SK-N-SH (cell line): Measurements from ENCODE around the gene TOMM40L. TPM values are rescaled to one million over a fixed set of nuclear protein-coding genes. Genes with fewer than 3 reads are reported as not detected.
A peak's percentile ranks its signal among the peaks of the same experiment; 100 is the strongest.

ENCODE experiments used
- CTCF ChIA-PET: fragments of 300-600, 350-600 bp; formaldehyde crosslinking; extraction: SDS; loops from one replicate; lab custom pipeline; 2021; lab: Yijun Ruan, JAX
- POLR2A ChIA-PET: fragments of 350-600 bp; sonication (Branson Sonifier 250); formaldehyde crosslinking; extraction: SDS; loops from one replicate; lab custom pipeline; 2020; ENCODE audit warnings: antibody characterized with exemption, inconsistent platforms; lab: Yijun Ruan, JAX
- DNase-seq: peaks from one replicate; pipeline ENCODE4 v3.0.0; 2012
- H2AFZ ChIP-seq: fragments of 200-600 bp; sonication (generic); 2 replicates; pipeline ENCODE4 v1.8.1; 2016; ENCODE audit warnings: antibody characterized with exemption, mild to moderate bottlenecking, low read depth
- H3F3A ChIP-seq: fragments of 200-600 bp; sonication (generic); replicated peaks from 2 replicates; pipeline ENCODE3; 2016; ENCODE audit warnings: antibody characterized with exemption, mild to moderate bottlenecking; ENCODE audit not compliant: insufficient read depth
- H3K27ac ChIP-seq, 2 experiments: fragments of 200-500 bp in 1 of 2; fragments of 200-600 bp in 1 of 2; sonication (Bioruptor generic) in 1 of 2; sonication (generic), shearing (Covaris generic) in 1 of 2; 2 replicates each; pipeline versions ENCODE4 v1.5.1 to v1.6.1; 2014 to 2016; ENCODE audit warnings: low read depth in 2 of 2, inconsistent platforms in 1 of 2, low read length in 1 of 2, mild to moderate bottlenecking in 1 of 2, mixed read lengths in 1 of 2
- H3K27me3 ChIP-seq: fragments of 200-600 bp; sonication (generic), shearing (Covaris generic); 2 replicates; pipeline ENCODE4 v1.6.1; 2016; ENCODE audit warnings: mixed run types; ENCODE audit not compliant: insufficient read depth
- H3K36me3 ChIP-seq, 2 experiments: fragments of 200-500 bp in 1 of 2; fragments of 200-600 bp in 1 of 2; sonication (Bioruptor generic) in 1 of 2; sonication (generic) in 1 of 2; replicated peaks in 1 of 2; 2 replicates each; pipeline versions ENCODE3 to v1.5.1; 2014 to 2016; ENCODE audit warnings: low read length in 1 of 2, mild to moderate bottlenecking in 1 of 2; ENCODE audit not compliant: insufficient read depth in 2 of 2, control insufficient read depth in 1 of 2
- H3K4me1 ChIP-seq, 2 experiments: fragments of 200-500 bp in 1 of 2; fragments of 200-600 bp in 1 of 2; sonication (Bioruptor generic) in 1 of 2; sonication (generic), shearing (Covaris generic) in 1 of 2; 2 replicates each; pipeline versions ENCODE4 v1.5.1 to v1.6.1; 2014 to 2016; ENCODE audit warnings: low read depth in 1 of 2, low read length in 1 of 2, mixed run types in 1 of 2; ENCODE audit not compliant: insufficient read depth in 2 of 2, control insufficient read depth in 1 of 2
- H3K4me2 ChIP-seq: fragments of 200-600 bp; sonication (generic), shearing (Covaris generic); 2 replicates; pipeline ENCODE4 v1.6.1; 2017; ENCODE audit warnings: mixed run types
- H3K4me3 ChIP-seq, 2 experiments: fragments of 200-500 bp in 1 of 2; fragments of 200-600 bp in 1 of 2; sonication (Bioruptor generic) in 1 of 2; sonication (generic), shearing (Covaris generic) in 1 of 2; 2 replicates each; pipeline versions ENCODE4 v1.5.1 to v1.8.1; 2014 to 2016; ENCODE audit warnings: low read depth in 2 of 2, inconsistent platforms in 1 of 2, low read length in 1 of 2, mild to moderate bottlenecking in 1 of 2, mixed read lengths in 1 of 2, moderate library complexity in 1 of 2
- H3K79me2 ChIP-seq: fragments of 200-600 bp; sonication (generic); 2 replicates; pipeline ENCODE4 v1.8.1; 2017; ENCODE audit warnings: mild to moderate bottlenecking; ENCODE audit not compliant: insufficient read depth
- H3K9ac ChIP-seq: fragments of 200-600 bp; sonication (generic); 2 replicates; pipeline ENCODE4 v1.6.1; 2017; ENCODE audit warnings: mixed run types
- H3K9me2 ChIP-seq: fragments of 200-600 bp; sonication (generic); 2 replicates; pipeline ENCODE4 v1.6.1; 2017; ENCODE audit warnings: mixed run types
- H3K9me3 ChIP-seq: fragments of 200-600 bp; sonication (generic); 2 replicates; pipeline ENCODE4 v1.6.1; 2017; ENCODE audit warnings: mixed run types, mild to moderate bottlenecking, moderate library complexity
- H4K20me1 ChIP-seq: fragments of 200-600 bp; sonication (generic); 2 replicates; pipeline ENCODE4 v1.6.1; 2017; ENCODE audit warnings: mild to moderate bottlenecking, mixed run types; ENCODE audit not compliant: insufficient read depth
- CHD2 ChIP-seq: fragments of 150-350 bp; IDR thresholded peaks from 2 replicates; pipeline ENCODE4 v1.6.1; 2018; ENCODE audit warnings: low read length; ENCODE audit not compliant: partially characterized antibody
- CTCF ChIP-seq: fragments of 200-600 bp; sonication (generic); IDR thresholded peaks from 2 replicates; pipeline ENCODE4 v1.6.1; 2017; ENCODE audit warnings: antibody characterized with exemption, mild to moderate bottlenecking, moderate library complexity
- EP300 ChIP-seq, 2 experiments: IDR thresholded peaks; 2 replicates each; pipeline versions ENCODE4 v1.4.0 to v1.6.1; 2012; ENCODE audit warnings: borderline replicate concordance in 1 of 2, low read depth in 1 of 2, low read length in 1 of 2
- EZH2phosphoT487 ChIP-seq: fragments of 200-600 bp; sonication (generic); IDR thresholded peaks from 2 replicates; pipeline ENCODE4 v1.6.1; 2017; ENCODE audit warnings: low read depth, mixed run types, mild to moderate bottlenecking, antibody characterized with exemption, moderate library complexity, borderline replicate concordance
- FOSL2 ChIP-seq: IDR thresholded peaks from 2 replicates; pipeline ENCODE4 v1.4.0; 2012; ENCODE audit warnings: low read depth, mild to moderate bottlenecking, moderate library complexity, borderline replicate concordance
- FOXJ3 ChIP-seq: sonication (generic); formaldehyde crosslinking; IDR thresholded peaks from 2 replicates; pipeline ENCODE4 v1.5.1; 2020; ENCODE audit warnings: mild to moderate bottlenecking, missing genetic modification reagents
- GABPA ChIP-seq: IDR thresholded peaks from 2 replicates; pipeline ENCODE4 v1.4.0; 2012; ENCODE audit warnings: low read depth, mild to moderate bottlenecking
- GATA2 ChIP-seq: sonication (generic); formaldehyde crosslinking; IDR thresholded peaks from 2 replicates; pipeline ENCODE4 v1.5.0; 2020; ENCODE audit warnings: mild to moderate bottlenecking, missing genetic modification reagents
- MAX ChIP-seq: IDR thresholded peaks from 2 replicates; pipeline ENCODE4 v1.4.0; 2012; ENCODE audit warnings: low read depth
- MEF2A ChIP-seq: IDR thresholded peaks from 2 replicates; pipeline ENCODE4 v1.4.0; 2012; ENCODE audit warnings: low read depth, borderline replicate concordance
- NFIC ChIP-seq: IDR thresholded peaks from 2 replicates; pipeline ENCODE4 v1.4.0; 2012; ENCODE audit warnings: borderline replicate concordance
- RAD21 ChIP-seq: IDR thresholded peaks from 2 replicates; pipeline ENCODE4 v1.6.1; 2012; ENCODE audit warnings: mild to moderate bottlenecking, low read length
- REST ChIP-seq: IDR thresholded peaks from 2 replicates; pipeline ENCODE4 v1.6.1; 2012; ENCODE audit warnings: mild to moderate bottlenecking, low read depth, low read length, moderate library complexity
- SMC3 ChIP-seq: IDR thresholded peaks from 2 replicates; pipeline ENCODE4 v1.6.1; 2012; ENCODE audit warnings: low read depth, low read length, improper control_type of control experiment
- TEAD4 ChIP-seq: IDR thresholded peaks from 2 replicates; pipeline ENCODE4 v1.4.0; 2012; ENCODE audit warnings: mild to moderate bottlenecking, borderline replicate concordance; ENCODE audit not compliant: insufficient read depth
- USF1 ChIP-seq: IDR thresholded peaks from 2 replicates; pipeline ENCODE4 v1.4.0; 2012; ENCODE audit warnings: low read depth, borderline replicate concordance
- YY1 ChIP-seq: IDR thresholded peaks from 2 replicates; pipeline ENCODE4 v1.4.0; 2012; ENCODE audit warnings: low read depth, mild to moderate bottlenecking
- WGBS: methylation state at CpG from one replicate; pipeline ENCODE4 v1.1.6; 2017; ENCODE audit warnings: low lambda C conversion rate; 5-methylcytosine and 5-hydroxymethylcytosine counted together
- polyA plus RNA-seq, 3 experiments: library from polyadenylated mRNA; depleted of rRNA; stranded (reverse); fragments of >200 nt; gene quantifications; 2 replicates each; pipeline ENCODE4 v1.2.3, GENCODE V29; 2012

The TOMM40L gene
- polyA plus RNA-seq, 1 of the 3 experiments (the other 2 are of a cell fraction), result 9.7 TPM

GRCh38 chr1:161227196-161227871 is 1.5 kb downstream of the TOMM40L start:
- peak; percentile 67 for DNase-seq
- no peaks in the 10 kb centered on the region for H3K79me2 ChIP-seq
- no peaks in the 10 kb centered on the region for H3K27me3 ChIP-seq
- no peaks in the 10 kb centered on the region for H3K9me3 ChIP-seq
- ChIA-PET CTCF (interaction anchor here (0.6 to 6.3 kb wide), 39 partner anchors 9 to 192 kb away, joined by 3 to 78 read pairs (median 5); partner anchors contain the start of genes ADAMTS4, CFAP126, FCER1G and NDUFS2), POLR2A (interaction anchor here (2.2 kb wide), 1 partner anchor 25 kb away, joined by 19 read pairs; the partner anchor contains the start of gene NDUFS2)
- H4K20me1 ChIP-seq, result no peaks in the 10 kb centered on the region
- H3K4me1 ChIP-seq, result peaks cover 8 to 21% of the 10 kb centered on the region in 2 experiments; a peak in 3 of 4 replicates
- peak overlapping the region; percentile 79 for H3K4me2 ChIP-seq
- TF ChIP-seq MEF2A, result peak; percentile 11; the same call in 1 of the 2 replicates
- TF ChIP-seq GABPA, result no peak
- peak; percentile 91 for TF ChIP-seq SMC3
- TF ChIP-seq CTCF, result peak; percentile 87
- peak; percentile 76 for TF ChIP-seq RAD21
- TF ChIP-seq TEAD4, result no peak
- H3F3A ChIP-seq, result peaks cover 14% of the 10 kb centered on the region
- 50% methylated on average over 10 of the region's 11 CpGs for WGBS
- H3K27ac ChIP-seq, result peak overlapping the region in 1 of 2 experiments; percentile 28; a peak in 1 of 4 replicates
- peak overlapping the region; percentile 80; the same call in 1 of the 2 replicates for H2AFZ ChIP-seq
- no peaks in the 10 kb centered on the region for H3K9me2 ChIP-seq
- H3K9ac ChIP-seq, result peak overlapping the region; percentile 68; the same call in 1 of the 2 replicates
- H3K4me3 ChIP-seq, result peak overlapping the region; percentile 69 to 74
- H3K36me3 ChIP-seq, result peaks cover 0 to 20% of the 10 kb centered on the region in 2 experiments

GRCh38 chr1:161228032-161228431 is 2.2 kb downstream of the TOMM40L start:
- POLR2A ChIA-PET, result no interaction called here
- Histone ChIP-seq H3K4me1 (peaks cover 8 to 21% of the 10 kb centered on the region in 2 experiments; a peak in 3 of 4 replicates), H3K4me3 (no peak overlapping the region), H3K4me2 (peak overlapping the region; percentile 79; the same call in 1 of the 2 replicates), H3K36me3 (peaks cover 0 to 20% of the 10 kb centered on the region in 2 experiments), H3K9me3 (no peaks in the 10 kb centered on the region), H3K79me2 (no peaks in the 10 kb centered on the region), H4K20me1 (no peaks in the 10 kb centered on the region), H3K27ac (no peak overlapping the region; a peak in 1 of 4 replicates), H3K27me3 (no peaks in the 10 kb centered on the region), H3K9ac (no peak overlapping the region), H3K9me2 (no peaks in the 10 kb centered on the region), H2AFZ (no peak overlapping the region), H3F3A (peaks cover 14% of the 10 kb centered on the region)
- CTCF ChIA-PET, result interaction anchor here (0.6 to 6.3 kb wide), 26 partner anchors 9 to 192 kb away, joined by 3 to 76 read pairs (median 4); partner anchors contain the start of genes CFAP126, FCER1G and NR1I3
- DNase-seq, result no peak
- TF ChIP-seq NFIC (no peak), MAX (no peak), GABPA (no peak), CHD2 (no peak), EP300 (IDR thresholded peaks at IDR 0.05; ENCODE audit: borderline replicate concordance in 1 of 2, low read depth in 1 of 2, low read length in 1 of 2) (no peak), EZH2phosphoT487 (no peak), YY1 (no peak), REST (no peak), GATA2 (CRISPR knock-in tag) (no peak), RAD21 (no peak), SMC3 (no peak), USF1 (no peak), MEF2A (no peak), FOSL2 (no peak), FOXJ3 (CRISPR knock-in tag) (no peak)
- 94% methylated on average over 7 of the region's 7 CpGs for WGBS
